Measurements from ENCODE around the gene TNRC18.

TNRC18 gene

GRCh38 chr7:5414916-5415315 lies 8.7 kb downstream of the TNRC18 start:
- DNase-seq: no peak
- Histone ChIP-seq H3K27ac (no peak overlapping the region), H3K27me3 (replicated peaks) (no peaks in the 10 kb centered on the region), H3K4me3 (ENCODE audit: low read depth, low read length) (no peak overlapping the region), H3K36me3 (replicated peaks) (no peaks in the 10 kb centered on the region)
- no peak for TF ChIP-seq CTCF (IDR thresholded peaks at IDR 0.05; ENCODE audit: low read depth, low read length, missing control alignments)
- in situ Hi-C loops (cut with HindIII; ENCODE audit: low pct_ligation_motif_present, low sequenced_read_pairs): no loop called here

- TF ChIP-seq CTCF (IDR thresholded peaks at IDR 0.05; ENCODE audit: low read depth, low read length, missing control alignments): no peak
- no peaks in the 10 kb centered on the region for H3K27me3 ChIP-seq (replicated peaks)
- H3K27ac ChIP-seq: no peak overlapping the region
- DNase-seq: no peak
- H3K36me3 ChIP-seq (replicated peaks): no peaks in the 10 kb centered on the region
- in situ Hi-C loops (cut with HindIII; ENCODE audit: low pct_ligation_motif_present, low sequenced_read_pairs): no loop called here
- H3K4me3 ChIP-seq (ENCODE audit: low read depth, low read length): no peak overlapping the region
Observed at GRCh38 chr7:5413449-5413786, 10.2 kb downstream of the TNRC18 start.

- in situ Hi-C loops (cut with HindIII; ENCODE audit: low pct_ligation_motif_present, low sequenced_read_pairs): no loop called here
- peak; percentile 82 for DNase-seq
- Histone ChIP-seq H3K27me3 (replicated peaks) (no peaks in the 10 kb centered on the region), H3K36me3 (replicated peaks) (peaks cover 6% of the 10 kb centered on the region), H3K4me3 (ENCODE audit: low read depth, low read length) (no peak overlapping the region), H3K27ac (peak overlapping the region; percentile 82)
- TF ChIP-seq CTCF (IDR thresholded peaks at IDR 0.05; ENCODE audit: low read depth, low read length, missing control alignments): no peak
Observed at GRCh38 chr7:5408777-5409176, 14.9 kb downstream of the TNRC18 start.

- Histone ChIP-seq H3K27ac (peak overlapping the region; percentile 21), H3K4me3 (ENCODE audit: low read depth, low read length) (no peak overlapping the region), H3K27me3 (replicated peaks) (no peaks in the 10 kb centered on the region), H3K36me3 (replicated peaks) (peaks cover 6% of the 10 kb centered on the region)
- in situ Hi-C loops (cut with HindIII; ENCODE audit: low pct_ligation_motif_present, low sequenced_read_pairs): no loop called here
- no peak for TF ChIP-seq CTCF (IDR thresholded peaks at IDR 0.05; ENCODE audit: low read depth, low read length, missing control alignments)
- DNase-seq: no peak
Observed at GRCh38 chr7:5406957-5407945, 16.4 kb downstream of the TNRC18 start.

- DNase-seq: no peak
- H3K27ac ChIP-seq: no peak overlapping the region
- TF ChIP-seq CTCF (IDR thresholded peaks at IDR 0.05; ENCODE audit: low read depth, low read length, missing control alignments): no peak
- in situ Hi-C loops (cut with HindIII; ENCODE audit: low pct_ligation_motif_present, low sequenced_read_pairs): no loop called here
- H3K4me3 ChIP-seq (ENCODE audit: low read depth, low read length): no peak overlapping the region
- H3K36me3 ChIP-seq (replicated peaks): peaks cover 10% of the 10 kb centered on the region
- H3K27me3 ChIP-seq (replicated peaks): no peaks in the 10 kb centered on the region
Observed at GRCh38 chr7:5404421-5404826, 19.2 kb downstream of the TNRC18 start.

Data from brain microvascular endothelial cell (primary cell).